Endothelial cell of umbilical vein (primary cell): ENCODE data around the gene LTBP1. TPM values are rescaled to one million over a fixed set of nuclear protein-coding genes. Genes with fewer than 3 reads are reported as not detected.

Experiments used
- BruUV-seq: library from RNA; stranded (reverse); fragments of 400-500 nt; replicated peaks from 2 replicates; lab custom pipeline; 2021; lab: Mats Ljungman, UMichigan
- CTCF ChIA-PET: fragments of 300-600, 350-600 bp; sonication (Branson Sonifier 250); formaldehyde crosslinking; loops from one replicate; lab custom pipeline; 2021; ENCODE audit warnings: antibody characterized with exemption, inconsistent platforms; lab: Charles Lee
- POLR2A ChIA-PET: fragments of 300-600, 350-600 bp; sonication (Branson Sonifier 250); formaldehyde crosslinking; loops from one replicate; lab custom pipeline; 2021; ENCODE audit warnings: antibody characterized with exemption, inconsistent platforms; lab: Charles Lee
- DNase-seq: peaks from one replicate; pipeline ENCODE4 v3.0.0-alpha.2; 2011; ENCODE audit warnings: low read depth, low spot score
- FAIRE-seq: peaks from 2 replicates; lab custom pipeline; 2011; peaks lifted over from hg19 to GRCh38; lab: Jason Lieb, UNC
- H2AFZ ChIP-seq: 2 replicates; pipeline ENCODE4 v1.6.0; 2012; ENCODE audit warnings: low read depth, low read length, control low read depth, inconsistent platforms
- H3K27ac ChIP-seq: 2 replicates; pipeline ENCODE4 v1.5.1; 2011; ENCODE audit warnings: low read depth, mild to moderate bottlenecking, control low read depth, low read length, moderate library complexity; ENCODE audit not compliant: insufficient read depth
- H3K27me3 ChIP-seq, 2 experiments: 2 replicates each; pipeline versions ENCODE4 v1.6.0 to v1.6.1; 2011; ENCODE audit warnings: low read length in 2 of 2, mixed read lengths in 1 of 2; ENCODE audit not compliant: control insufficient read depth in 2 of 2, insufficient read depth in 2 of 2
- H3K36me3 ChIP-seq, 2 experiments: 2 replicates in 1 of 2; 3 replicates in 1 of 2; pipeline ENCODE4 v1.5.1; 2011; ENCODE audit warnings: low read length in 2 of 2, mild to moderate bottlenecking in 1 of 2, moderate library complexity in 1 of 2; ENCODE audit not compliant: control insufficient read depth in 2 of 2, insufficient read depth in 2 of 2; ENCODE audit errors: extremely low read depth in 1 of 2
- H3K4me1 ChIP-seq: 3 replicates; pipeline ENCODE4 v1.5.1; 2011; ENCODE audit warnings: mild to moderate bottlenecking, low read length; ENCODE audit not compliant: control insufficient read depth, insufficient read depth; ENCODE audit errors: extremely low read depth
- H3K4me2 ChIP-seq: 2 replicates; pipeline ENCODE4 v1.6.1; 2011; ENCODE audit warnings: low read length, control low read depth, mixed read lengths; ENCODE audit not compliant: insufficient read depth
- H3K4me3 ChIP-seq, 3 experiments: fragments of 200-600 bp in 1 of 3; sonication (generic), shearing (Covaris generic) in 1 of 3; replicated peaks in 1 of 3; 2 replicates each; pipeline ENCODE4 v1.5.1; 2011 to 2016; ENCODE audit warnings: control low read depth in 3 of 3, low read length in 3 of 3, mild to moderate bottlenecking in 2 of 3, inconsistent platforms in 1 of 3, low read depth in 1 of 3, moderate library complexity in 1 of 3; ENCODE audit not compliant: insufficient read depth in 1 of 3
- H3K79me2 ChIP-seq: 2 replicates; pipeline ENCODE4 v1.6.0; 2012; ENCODE audit warnings: low read length, inconsistent platforms; ENCODE audit not compliant: control insufficient read depth, insufficient read depth
- H3K9ac ChIP-seq: replicated peaks from 2 replicates; pipeline ENCODE3; 2011; ENCODE audit warnings: low read length, control low read depth; ENCODE audit not compliant: insufficient read depth; ENCODE audit errors: extremely low read depth
- H3K9me1 ChIP-seq: replicated peaks from 3 replicates; pipeline ENCODE4 v1.6.0; 2011; ENCODE audit warnings: mild to moderate bottlenecking, low read length; ENCODE audit not compliant: control insufficient read depth, insufficient read depth; ENCODE audit errors: extremely low read depth
- H3K9me3 ChIP-seq: replicated peaks from 2 replicates; pipeline ENCODE4 v1.5.1; 2012; ENCODE audit warnings: low read length, inconsistent platforms; ENCODE audit not compliant: control insufficient read depth, insufficient read depth
- H4K20me1 ChIP-seq: replicated peaks from 2 replicates; pipeline ENCODE3; 2011; ENCODE audit warnings: mild to moderate bottlenecking, low read length; ENCODE audit not compliant: control insufficient read depth, insufficient read depth; ENCODE audit errors: extremely low read depth
- EZH2 ChIP-seq: IDR thresholded peaks from 2 replicates; pipeline ENCODE4 v1.6.1; 2012; ENCODE audit warnings: borderline replicate concordance, low read depth, mild to moderate bottlenecking, moderate library complexity, low read length, inconsistent platforms; ENCODE audit not compliant: severe bottlenecking
- FOS ChIP-seq: IDR thresholded peaks from 2 replicates; pipeline ENCODE4 v1.6.1; 2011; ENCODE audit warnings: mild to moderate bottlenecking, low read length, moderate library complexity, borderline replicate concordance; ENCODE audit not compliant: insufficient read depth
- GATA2 ChIP-seq: IDR thresholded peaks from 2 replicates; pipeline ENCODE4 v1.7.0; 2011; ENCODE audit warnings: low read depth, mild to moderate bottlenecking, moderate library complexity, mixed read lengths, low read length; ENCODE audit not compliant: insufficient read length, insufficient read depth
- JUN ChIP-seq: IDR thresholded peaks from 2 replicates; pipeline ENCODE4 v1.6.1; 2011; ENCODE audit warnings: borderline replicate concordance, low read depth; ENCODE audit not compliant: insufficient read length, insufficient read depth
- MYC ChIP-seq: IDR thresholded peaks from one replicate; pipeline ENCODE4 v1.6.1; 2011; ENCODE audit warnings: mild to moderate bottlenecking, low read depth, low read length
- POLR2A ChIP-seq: IDR thresholded peaks from 2 replicates; pipeline ENCODE4 v1.6.1; 2012; ENCODE audit warnings: low read depth, mild to moderate bottlenecking, control low read depth, low read length
- POLR2AphosphoS5 ChIP-seq: IDR thresholded peaks from 2 replicates; pipeline ENCODE4 v1.6.1; 2012; ENCODE audit warnings: low read depth, mild to moderate bottlenecking, control low read depth, low read length, moderate library complexity; ENCODE audit not compliant: insufficient read depth
- dilution Hi-C: fragments of 300-500 bp; cut with MboI; formaldehyde crosslinking; loops from one replicate; pipeline ENCODE4 v1.15.0; 2019; ENCODE audit warnings: low sequenced_read_pairs; ENCODE audit not compliant: extremely low pct_ligation_motif_present
- intact Hi-C: fragments of 100-400 bp; cut with micrococcal nuclease; formaldehyde crosslinking; loops from one replicate; pipeline ENCODE4 v1.10.0; 2022
- polyA plus RNA-seq, 4 experiments: library from polyadenylated mRNA; depleted of rRNA in 3 of 4; stranded (reverse) in 3 of 4; unstranded in 1 of 4; fragments of >200 nt; gene quantifications; 2 replicates each; pipeline versions ENCODE4 v1.2.1 to v1.2.3, GENCODE V29; 2011 to 2012; ENCODE audit warnings: missing spikeins in 1 of 4
- total RNA-seq: library from RNA; stranded (reverse); gene quantifications from 2 replicates; pipeline ENCODE4 v1.2.3, GENCODE V29; 2021
- TF ChIP-seq, protein P1 (sequence below), 2 donors: IDR thresholded peaks; 1 replicate in 1 of 2; 2 replicates in 1 of 2; pipeline ENCODE4 v1.5.1; 2011; ENCODE audit warnings: low read length in 2 of 2, mild to moderate bottlenecking in 2 of 2, moderate library complexity in 2 of 2, control low read depth in 1 of 2, inconsistent platforms in 1 of 2, low read depth in 1 of 2; ENCODE audit not compliant: insufficient read depth in 1 of 2; ENCODE audit errors: extremely low read depth in 1 of 2
- TF ChIP-seq, protein P2 (sequence below): IDR thresholded peaks from 2 replicates; pipeline ENCODE4 v1.6.1; 2011; ENCODE audit not compliant: insufficient read depth, insufficient read length

Gene LTBP1
- total and polyA plus RNA-seq, 2 donors (not counting 3 experiments of a cell fraction or from before 2014, with no cell fraction given): 57.4 to 68.2 TPM

DNA sequence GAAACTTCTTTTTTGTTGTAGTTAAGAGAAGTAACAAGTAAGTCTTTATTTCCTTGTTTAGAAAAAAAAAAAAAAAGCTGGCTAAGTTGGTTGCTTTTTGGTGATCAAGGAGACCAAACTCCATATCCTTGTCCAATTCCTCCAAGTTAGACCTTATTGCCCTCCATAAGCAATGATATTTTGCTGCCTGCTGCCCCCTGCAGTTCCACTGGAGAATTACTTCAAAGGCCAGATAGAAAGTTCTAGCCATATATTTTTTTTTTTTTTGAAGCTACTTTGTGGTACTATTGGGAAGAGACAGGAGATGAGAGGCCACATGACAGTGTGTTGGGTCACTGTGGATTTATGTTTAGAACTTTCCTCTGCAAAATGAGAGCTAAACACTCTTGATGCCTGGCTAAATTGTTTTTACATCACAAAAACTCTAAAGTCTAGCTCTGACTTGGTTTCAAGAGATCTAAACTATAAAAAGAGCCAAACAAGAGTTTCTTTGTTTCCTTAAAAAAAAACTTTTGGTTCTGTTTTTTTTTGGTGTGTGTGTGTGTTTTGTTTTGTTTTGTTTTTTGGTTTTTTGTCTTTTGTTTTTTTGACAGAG lies 449.0 kb downstream of the LTBP1 start:
- Histone ChIP-seq H3K79me2 (no peaks in the 10 kb centered on the region), H3K9me3 (no peaks in the 10 kb centered on the region), H3K9ac (no peak overlapping the region), H3K27ac (no peak overlapping the region), H3K4me3 (no peak overlapping the region), H3K27me3 (no peaks in the 10 kb centered on the region), H3K9me1 (no peaks in the 10 kb centered on the region), H3K36me3 (peaks cover 0 to 2% of the 10 kb centered on the region in 2 experiments), H3K4me1 (no peaks in the 10 kb centered on the region), H2AFZ (no peak overlapping the region), H4K20me1 (no peaks in the 10 kb centered on the region), H3K4me2 (no peak overlapping the region)
- TF ChIP-seq, protein P1, sequence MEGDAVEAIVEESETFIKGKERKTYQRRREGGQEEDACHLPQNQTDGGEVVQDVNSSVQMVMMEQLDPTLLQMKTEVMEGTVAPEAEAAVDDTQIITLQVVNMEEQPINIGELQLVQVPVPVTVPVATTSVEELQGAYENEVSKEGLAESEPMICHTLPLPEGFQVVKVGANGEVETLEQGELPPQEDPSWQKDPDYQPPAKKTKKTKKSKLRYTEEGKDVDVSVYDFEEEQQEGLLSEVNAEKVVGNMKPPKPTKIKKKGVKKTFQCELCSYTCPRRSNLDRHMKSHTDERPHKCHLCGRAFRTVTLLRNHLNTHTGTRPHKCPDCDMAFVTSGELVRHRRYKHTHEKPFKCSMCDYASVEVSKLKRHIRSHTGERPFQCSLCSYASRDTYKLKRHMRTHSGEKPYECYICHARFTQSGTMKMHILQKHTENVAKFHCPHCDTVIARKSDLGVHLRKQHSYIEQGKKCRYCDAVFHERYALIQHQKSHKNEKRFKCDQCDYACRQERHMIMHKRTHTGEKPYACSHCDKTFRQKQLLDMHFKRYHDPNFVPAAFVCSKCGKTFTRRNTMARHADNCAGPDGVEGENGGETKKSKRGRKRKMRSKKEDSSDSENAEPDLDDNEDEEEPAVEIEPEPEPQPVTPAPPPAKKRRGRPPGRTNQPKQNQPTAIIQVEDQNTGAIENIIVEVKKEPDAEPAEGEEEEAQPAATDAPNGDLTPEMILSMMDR (IDR thresholded peaks at IDR 0.05; ENCODE audit: extremely low read depth in 1 of 2, insufficient read depth in 1 of 2, low read depth in 1 of 2, low read length in 2 of 2): peak; percentile 56 to 58
- TF ChIP-seq POLR2A: no peak
- dilution Hi-C loops (no loop called here), intact Hi-C loops (loop anchor here (1.0 kb wide), 3 partner anchors 372 to 623 kb away; partner anchors contain the start of gene LTBP1)
- DNase-seq (peak; percentile 76), FAIRE-seq (peak; percentile 67)
- BruUV-seq: no TSS peak
- POLR2A ChIA-PET: interaction anchor here (0.6 to 0.7 kb wide), 2 partner anchors 254 to 676 kb away, joined by 3 to 4 read pairs; no protein-coding TSS in a partner anchor
- CTCF ChIA-PET: interaction anchor here (0.6 to 2.5 kb wide), 70 partner anchors 8 to 841 kb away, joined by 3 to 23 read pairs (median 4); partner anchors contain the start of genes LTBP1 and RASGRP3

- dilution Hi-C loops: no loop called here
- no peaks in the 10 kb centered on the region for H3K36me3 ChIP-seq
- FAIRE-seq (no peak), DNase-seq (no peak)
- TF ChIP-seq GATA2 (no peak), JUN (no peak), EZH2 (no peak), POLR2AphosphoS5 (no peak), POLR2A (no peak), FOS (no peak), MYC (no peak)
- TF ChIP-seq, protein P1 (IDR thresholded peaks at IDR 0.05; ENCODE audit: extremely low read depth in 1 of 2, insufficient read depth in 1 of 2, low read depth in 1 of 2, low read length in 2 of 2): no peak
- TF ChIP-seq, protein P2, sequence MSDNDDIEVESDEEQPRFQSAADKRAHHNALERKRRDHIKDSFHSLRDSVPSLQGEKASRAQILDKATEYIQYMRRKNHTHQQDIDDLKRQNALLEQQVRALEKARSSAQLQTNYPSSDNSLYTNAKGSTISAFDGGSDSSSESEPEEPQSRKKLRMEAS: no peak
- no peaks in the 10 kb centered on the region for H3K9me1 ChIP-seq
- CTCF ChIA-PET: interaction anchor here (1.0 to 1.4 kb wide), 2 partner anchors 8 to 37 kb away, joined by 3 to 4 read pairs; no protein-coding TSS in a partner anchor
- no peaks in the 10 kb centered on the region for H3K27me3 ChIP-seq
- H2AFZ ChIP-seq: no peak overlapping the region
- no peak overlapping the region for H3K27ac ChIP-seq
- POLR2A ChIA-PET: no interaction called here
- no peak overlapping the region for H3K4me2 ChIP-seq
- no peak overlapping the region for H3K9ac ChIP-seq
- H3K79me2 ChIP-seq: no peaks in the 10 kb centered on the region
- intact Hi-C loops: no loop called here
- no peak overlapping the region for H3K4me3 ChIP-seq
- no peaks in the 10 kb centered on the region for H3K4me1 ChIP-seq
- no peaks in the 10 kb centered on the region for H4K20me1 ChIP-seq
- H3K9me3 ChIP-seq: no peaks in the 10 kb centered on the region
- no TSS peak for BruUV-seq
Measured at GRCh38 chr2:33404321-33404720, 457.6 kb downstream of the LTBP1 start.
